OCI-LY7 (cell line): Measurements from ENCODE around the gene CDX1. TPM values are rescaled to one million over a fixed set of nuclear protein-coding genes. Genes with fewer than 3 reads are reported as not detected.

Source experiments
- BruUV-seq: library from RNA; stranded (reverse); fragments of 400-500 nt; replicated peaks from 2 replicates; lab custom pipeline; 2021; lab: Mats Ljungman, UMichigan
- CTCF ChIA-PET: fragments of 300-600 bp; sonication (Branson Sonifier 250); formaldehyde crosslinking; loops from one replicate; lab custom pipeline; 2022; ENCODE audit warnings: antibody characterized with exemption; ENCODE audit not compliant: unreplicated experiment; lab: Charles Lee
- POLR2A ChIA-PET: fragments of 300-600 bp; sonication (Branson Sonifier 250); formaldehyde crosslinking; loops from one replicate; lab custom pipeline; 2022; ENCODE audit warnings: antibody characterized with exemption; lab: Charles Lee
- DNase-seq: peaks from one replicate; pipeline ENCODE4 v3.0.0-alpha.2; 2015; ENCODE audit warnings: low spot score
- H2AFZ ChIP-seq: fragments of 200-600 bp; sonication (generic), shearing (Covaris generic); 2 replicates; pipeline ENCODE4 v1.6.1; 2014; ENCODE audit warnings: mild to moderate bottlenecking, antibody characterized with exemption, low read length, moderate library complexity
- H3K27ac ChIP-seq: fragments of 200-600 bp; sonication (generic); 2 replicates; pipeline ENCODE4 v1.5.1; 2014; ENCODE audit warnings: mixed run types, low read depth, mild to moderate bottlenecking, moderate library complexity, low read length, inconsistent platforms; ENCODE audit not compliant: poor library complexity, severe bottlenecking
- H3K36me3 ChIP-seq: fragments of 200-600 bp; sonication (generic); 2 replicates; pipeline ENCODE4 v1.6.1; 2014; ENCODE audit warnings: mild to moderate bottlenecking, antibody characterized with exemption, low read length, moderate library complexity, mixed read lengths; ENCODE audit not compliant: insufficient read depth
- H3K4me1 ChIP-seq: fragments of 200-600 bp; sonication (generic); 2 replicates; pipeline ENCODE4 v1.5.1; 2014; ENCODE audit warnings: mild to moderate bottlenecking, low read length; ENCODE audit not compliant: insufficient read depth, poor library complexity, severe bottlenecking
- H3K4me2 ChIP-seq: fragments of 200-600 bp; sonication (generic); 2 replicates; pipeline ENCODE4 v1.6.1; 2014; ENCODE audit warnings: mild to moderate bottlenecking, low read length
- H3K4me3 ChIP-seq: fragments of 200-600 bp; sonication (generic); 2 replicates; pipeline ENCODE4 v1.5.1; 2014; ENCODE audit warnings: mild to moderate bottlenecking, low read depth, low read length; ENCODE audit not compliant: poor library complexity, severe bottlenecking
- H3K79me2 ChIP-seq: fragments of 200-600 bp; sonication (generic); 2 replicates; pipeline ENCODE4 v1.6.1; 2016; ENCODE audit warnings: low read depth, mild to moderate bottlenecking, low read length, moderate library complexity, mixed read lengths; ENCODE audit not compliant: insufficient read depth
- H3K9me2 ChIP-seq: fragments of 200-600 bp; sonication (generic); 2 replicates; pipeline ENCODE4 v1.6.1; 2016; ENCODE audit warnings: mild to moderate bottlenecking, low read length, mixed read lengths; ENCODE audit not compliant: insufficient read depth
- H3K9me3 ChIP-seq: fragments of 200-600 bp; sonication (generic); 2 replicates; pipeline ENCODE4 v1.6.1; 2014; ENCODE audit warnings: mild to moderate bottlenecking, mixed run types, low read length, mixed read lengths
- H4K20me1 ChIP-seq: fragments of 200-600 bp; sonication (generic); 2 replicates; pipeline ENCODE4 v1.6.1; 2014; ENCODE audit warnings: mild to moderate bottlenecking, antibody characterized with exemption, low read length, moderate library complexity, mixed read lengths; ENCODE audit not compliant: insufficient read depth
- EZH2phosphoT487 ChIP-seq: fragments of 200-600 bp; sonication (generic); IDR thresholded peaks from 2 replicates; pipeline ENCODE4 v1.6.1; 2018; ENCODE audit warnings: low read depth, borderline replicate concordance, mild to moderate bottlenecking, mixed run types, antibody characterized with exemption, low read length, moderate library complexity, mixed read lengths
- intact Hi-C: fragments of 100-400 bp; cut with micrococcal nuclease; formaldehyde crosslinking; loops from one replicate; pipeline ENCODE4 v1.10.0; 2022; ENCODE audit not compliant: unreplicated experiment
- total RNA-seq, 2 experiments: library from RNA; depleted of rRNA in 1 of 2; stranded (reverse); fragments of >200 nt in 1 of 2; shearing (Covaris generic) in 1 of 2; gene quantifications; 2 replicates each; pipeline ENCODE4 v1.2.3, GENCODE V29; 2014 to 2022
- TF ChIP-seq, protein P1 (sequence below): fragments of 200-600 bp; sonication (generic); conservative IDR thresholded peaks from 2 replicates; pipeline ENCODE4 v1.5.1; 2014; ENCODE audit warnings: mild to moderate bottlenecking, antibody characterized with exemption, low read length, moderate library complexity, mixed read lengths

Gene CDX1
- total RNA-seq, 2 experiments from 2014 or later = not detected

DNA sequence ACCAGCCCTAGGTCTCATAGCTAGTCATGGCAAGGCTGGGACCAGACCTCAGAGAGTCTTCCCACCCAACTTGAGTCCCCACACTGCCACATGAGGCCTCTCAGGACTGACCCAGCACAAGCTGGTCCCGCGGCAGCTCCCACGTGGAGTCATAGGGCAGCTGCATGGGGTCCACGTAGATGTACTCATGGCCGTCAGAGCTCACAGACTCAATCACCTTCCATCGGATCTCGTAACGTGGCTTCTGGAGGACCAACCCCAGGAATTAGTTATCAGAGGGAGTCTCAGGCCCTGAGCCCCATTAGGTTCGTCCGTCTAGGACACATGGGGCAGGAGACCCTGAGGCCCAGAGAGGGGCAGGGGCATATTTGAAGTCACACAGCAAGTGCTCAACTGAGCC, 41.2 kb upstream of the CDX1 start:
- intact Hi-C loops = no loop called here
- Histone ChIP-seq H3K9me2 (no peaks in the 10 kb centered on the region), H3K4me2 (no peak overlapping the region), H3K27ac (no peak overlapping the region), H3K4me1 (no peaks in the 10 kb centered on the region), H2AFZ (no peak overlapping the region), H3K79me2 (no peaks in the 10 kb centered on the region), H3K4me3 (no peak overlapping the region), H4K20me1 (no peaks in the 10 kb centered on the region; the same call in 1 of the 2 replicates), H3K36me3 (no peaks in the 10 kb centered on the region), H3K9me3 (no peaks in the 10 kb centered on the region)
- no peak for DNase-seq
- no TSS peak for BruUV-seq
- no peak for TF ChIP-seq EZH2phosphoT487
- TF ChIP-seq, protein P1, sequence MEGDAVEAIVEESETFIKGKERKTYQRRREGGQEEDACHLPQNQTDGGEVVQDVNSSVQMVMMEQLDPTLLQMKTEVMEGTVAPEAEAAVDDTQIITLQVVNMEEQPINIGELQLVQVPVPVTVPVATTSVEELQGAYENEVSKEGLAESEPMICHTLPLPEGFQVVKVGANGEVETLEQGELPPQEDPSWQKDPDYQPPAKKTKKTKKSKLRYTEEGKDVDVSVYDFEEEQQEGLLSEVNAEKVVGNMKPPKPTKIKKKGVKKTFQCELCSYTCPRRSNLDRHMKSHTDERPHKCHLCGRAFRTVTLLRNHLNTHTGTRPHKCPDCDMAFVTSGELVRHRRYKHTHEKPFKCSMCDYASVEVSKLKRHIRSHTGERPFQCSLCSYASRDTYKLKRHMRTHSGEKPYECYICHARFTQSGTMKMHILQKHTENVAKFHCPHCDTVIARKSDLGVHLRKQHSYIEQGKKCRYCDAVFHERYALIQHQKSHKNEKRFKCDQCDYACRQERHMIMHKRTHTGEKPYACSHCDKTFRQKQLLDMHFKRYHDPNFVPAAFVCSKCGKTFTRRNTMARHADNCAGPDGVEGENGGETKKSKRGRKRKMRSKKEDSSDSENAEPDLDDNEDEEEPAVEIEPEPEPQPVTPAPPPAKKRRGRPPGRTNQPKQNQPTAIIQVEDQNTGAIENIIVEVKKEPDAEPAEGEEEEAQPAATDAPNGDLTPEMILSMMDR = no peak
- ChIA-PET CTCF (no interaction called here), POLR2A (interaction anchor here (0.6 kb wide), 1 partner anchor 34 kb away, joined by 4 read pairs; no protein-coding TSS in a partner anchor)

DNA sequence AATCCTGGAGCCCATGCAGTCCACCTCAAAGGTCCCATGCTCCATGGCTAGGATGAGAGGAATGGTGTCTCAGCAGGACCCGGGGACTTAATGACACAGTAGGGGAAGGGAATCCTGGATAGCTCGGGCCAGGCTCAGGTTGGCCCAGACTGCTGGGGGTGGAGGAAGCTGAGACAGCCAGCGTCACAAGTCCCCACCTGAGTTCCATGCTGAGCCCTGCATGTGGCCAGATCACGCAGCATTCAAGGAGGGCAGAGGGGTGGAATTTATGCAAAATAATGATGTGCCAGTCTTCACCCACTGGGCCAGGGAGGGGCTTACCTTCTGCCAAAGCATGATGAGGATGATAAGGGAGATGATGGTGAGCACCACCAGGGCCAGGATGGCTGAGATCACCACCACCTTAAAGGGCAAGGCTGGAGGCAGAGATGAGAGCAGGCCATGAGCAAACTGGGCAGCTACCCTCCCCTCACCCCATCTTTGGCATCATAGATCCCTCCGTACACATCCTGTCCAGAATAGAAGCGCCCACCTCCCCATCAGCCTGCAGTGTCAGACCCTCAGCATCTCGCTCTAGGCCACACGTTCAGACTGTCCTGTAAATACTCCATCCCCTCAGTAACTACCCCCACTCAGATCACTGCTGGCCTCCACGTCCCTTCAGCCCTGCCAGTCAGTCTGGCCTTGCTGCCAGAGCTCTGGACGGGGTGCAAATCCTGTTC, 40.2 kb upstream of the CDX1 start:
- Histone ChIP-seq H3K4me3 (no peak overlapping the region), H3K36me3 (no peaks in the 10 kb centered on the region), H4K20me1 (no peaks in the 10 kb centered on the region; the same call in 1 of the 2 replicates), H3K9me3 (no peaks in the 10 kb centered on the region), H3K4me2 (no peak overlapping the region), H2AFZ (no peak overlapping the region), H3K79me2 (no peaks in the 10 kb centered on the region), H3K9me2 (no peaks in the 10 kb centered on the region), H3K4me1 (no peaks in the 10 kb centered on the region), H3K27ac (no peak overlapping the region)
- DNase-seq = no peak
- ChIA-PET CTCF (no interaction called here), POLR2A (no interaction called here)
- BruUV-seq = no TSS peak
- intact Hi-C loops = no loop called here
- no peak for TF ChIP-seq EZH2phosphoT487
- TF ChIP-seq, protein P1 = no peak

DNA sequence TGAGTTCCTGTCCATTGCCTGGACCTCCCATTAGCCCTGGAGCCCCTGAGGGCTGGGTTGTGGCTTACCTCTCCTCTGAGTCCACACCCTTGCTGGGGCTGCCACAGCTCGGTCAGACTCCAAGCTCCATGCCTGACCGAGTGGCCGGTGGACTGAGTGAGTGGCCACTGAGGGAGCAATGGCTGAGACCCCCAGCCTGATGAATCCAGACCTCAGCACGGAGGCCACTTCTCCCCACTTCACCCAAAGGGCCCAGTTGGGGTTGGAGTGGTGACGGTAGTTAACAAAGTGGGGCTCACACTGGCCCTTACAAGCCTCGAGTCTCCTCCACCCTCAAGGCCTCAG, 39.7 kb upstream of the CDX1 start:
- H3K27ac ChIP-seq = no peak overlapping the region
- TF ChIP-seq, protein P1 = no peak
- no peak for TF ChIP-seq EZH2phosphoT487
- no peak overlapping the region for H2AFZ ChIP-seq

More for the DNA sequence above, 39.7 kb upstream of the CDX1 start:
- H3K4me1 ChIP-seq = no peaks in the 10 kb centered on the region
- H3K4me2 ChIP-seq = no peak overlapping the region
- no peak for DNase-seq
- no peaks in the 10 kb centered on the region for H3K9me3 ChIP-seq
- no peaks in the 10 kb centered on the region; the same call in 1 of the 2 replicates for H4K20me1 ChIP-seq
- BruUV-seq = no TSS peak
- no peaks in the 10 kb centered on the region for H3K36me3 ChIP-seq
- no peaks in the 10 kb centered on the region for H3K9me2 ChIP-seq
- intact Hi-C loops = no loop called here
- ChIA-PET CTCF (no interaction called here), POLR2A (interaction anchor here (1.0 kb wide), 1 partner anchor 225 kb away, joined by 3 read pairs; no protein-coding TSS in a partner anchor)
- H3K79me2 ChIP-seq = no peaks in the 10 kb centered on the region
- no peak overlapping the region for H3K4me3 ChIP-seq
